ENCODE results near the gene SLC35A2.
"Not testable (repeated sequence)": the region's sequence is repeated elsewhere in the genome, so short reads cannot be mapped to it uniquely, and the experiment has no call there.

The SLC35A2 gene

DNA sequence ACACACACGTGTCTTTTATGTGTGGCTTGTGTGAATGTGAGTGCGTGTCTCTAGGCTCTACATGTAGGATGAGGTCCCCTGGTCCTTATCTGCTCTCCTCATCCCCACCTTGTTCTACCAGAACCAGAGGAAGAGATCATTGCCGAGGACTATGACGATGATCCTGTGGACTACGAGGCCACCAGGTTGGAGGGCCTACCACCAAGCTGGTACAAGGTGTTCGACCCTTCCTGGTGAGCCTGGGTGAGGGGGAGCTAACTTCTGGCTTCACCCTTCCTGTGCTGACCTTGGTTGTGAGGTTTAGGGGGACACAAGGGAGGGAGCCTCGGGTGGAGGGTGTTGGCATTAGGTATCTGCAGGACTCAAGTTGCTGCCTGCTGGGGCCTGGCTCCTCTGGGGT is 10.4 kb downstream of the SLC35A2 start:
- DNase-seq: no peak

DNA sequence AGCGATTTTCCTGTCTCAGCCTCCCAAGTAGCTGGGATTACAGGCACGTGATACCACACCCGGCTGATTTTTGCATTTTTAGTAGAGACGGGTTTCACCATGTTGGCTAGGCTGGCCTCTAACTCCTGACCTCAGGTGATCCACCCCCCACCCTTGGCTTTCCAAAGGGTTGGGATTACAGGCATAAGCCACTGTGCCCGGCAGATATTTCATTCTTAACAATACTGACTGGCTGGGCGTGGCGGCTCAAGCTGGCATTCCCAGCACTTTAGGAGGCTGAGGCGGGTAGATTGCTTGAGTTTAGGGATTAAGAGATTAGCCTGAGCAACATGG is 12.4 kb downstream of the SLC35A2 start:
- DNase-seq: no peak

DNA sequence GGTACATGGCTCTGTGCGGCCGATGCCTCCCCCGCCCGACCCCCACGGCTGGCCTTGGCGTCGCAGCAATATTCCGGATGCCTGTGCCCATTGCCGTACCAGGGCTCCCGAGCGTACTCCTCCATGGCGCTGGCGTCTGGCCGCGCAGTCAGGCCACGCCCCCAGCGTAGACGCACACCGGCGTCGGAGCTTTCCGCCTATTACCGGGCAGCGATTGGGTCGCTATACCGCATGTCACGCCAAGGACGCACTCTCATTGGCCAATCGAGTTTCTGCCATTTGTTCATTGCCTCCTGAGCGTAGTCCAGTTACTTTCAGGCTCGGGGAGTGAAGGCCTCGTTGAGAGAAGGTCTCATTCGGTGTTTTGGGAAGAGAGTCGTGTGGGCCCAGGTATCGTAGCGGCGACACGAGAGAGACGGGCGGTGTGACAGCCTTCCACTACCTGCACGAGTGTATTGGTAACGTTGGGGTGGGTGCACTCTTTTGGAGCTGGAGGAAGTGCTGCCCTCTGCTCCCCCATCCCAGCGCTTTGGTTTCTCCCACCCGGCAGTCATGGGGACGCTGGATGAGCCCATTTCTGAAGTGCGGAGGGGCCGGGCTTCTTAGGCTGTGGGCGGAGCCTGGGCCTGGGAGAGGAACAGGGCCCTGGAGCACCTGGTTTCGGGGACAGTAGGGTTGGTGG is 13.7 kb downstream of the SLC35A2 start, which contains the start of the genes PQBP1 and TIMM17B:
Gene PQBP1 (plus strand): TSS at position 306 of the 682 bp plus-strand sequence. CDS start 580 bp downstream, outside the sequence.
Gene TIMM17B (minus strand): TSS at position 144 of the 682 bp plus-strand sequence. CDS start 19 bp downstream, at position 125.
- peak; percentile 85 to 89 for DNase-seq

DNA sequence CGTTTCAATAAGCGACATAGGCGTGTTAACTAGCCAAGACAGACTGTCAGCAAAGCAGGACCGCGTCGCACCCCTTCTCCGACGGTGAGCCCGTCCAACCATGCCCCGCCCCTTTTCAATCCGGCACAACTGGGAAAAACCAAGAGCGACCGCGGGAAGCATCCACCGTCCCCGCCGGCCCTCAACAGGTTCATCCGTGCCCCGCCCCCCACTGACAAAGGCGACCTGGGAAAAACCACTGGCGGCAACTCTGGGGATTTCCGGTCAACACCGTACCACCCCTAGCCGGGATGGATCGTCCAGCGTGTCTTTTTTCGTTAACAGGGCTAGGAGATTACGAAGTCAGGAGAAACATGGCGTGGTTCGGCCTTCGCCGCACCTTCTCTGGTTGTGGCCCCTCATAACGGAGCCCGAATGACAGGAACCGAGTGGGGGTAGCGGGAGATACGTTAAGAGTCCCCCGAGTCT is 14.3 kb downstream of the SLC35A2 start:
- peak; percentile 67 to 71 for DNase-seq

DNA sequence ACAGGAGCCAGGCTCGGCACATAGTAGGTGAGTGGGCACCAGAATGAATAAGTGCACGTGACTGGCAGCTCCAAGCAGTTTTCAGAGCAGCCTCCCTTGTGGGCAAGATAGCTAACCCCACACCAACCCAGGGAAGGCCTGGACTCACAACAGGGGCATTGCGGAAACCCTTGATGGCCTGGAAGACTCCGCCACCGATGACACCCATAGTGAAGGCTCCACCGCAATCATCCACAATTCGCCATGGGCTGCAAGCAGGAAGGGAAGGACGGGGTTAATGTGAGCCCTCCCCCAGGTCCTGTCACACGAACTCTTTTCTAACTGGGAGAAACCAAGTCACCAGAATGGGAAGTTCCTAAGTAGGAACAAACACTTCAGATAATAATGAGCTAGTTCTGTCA is 14.8 kb downstream of the SLC35A2 start:
- DNase-seq: no peak

DNA sequence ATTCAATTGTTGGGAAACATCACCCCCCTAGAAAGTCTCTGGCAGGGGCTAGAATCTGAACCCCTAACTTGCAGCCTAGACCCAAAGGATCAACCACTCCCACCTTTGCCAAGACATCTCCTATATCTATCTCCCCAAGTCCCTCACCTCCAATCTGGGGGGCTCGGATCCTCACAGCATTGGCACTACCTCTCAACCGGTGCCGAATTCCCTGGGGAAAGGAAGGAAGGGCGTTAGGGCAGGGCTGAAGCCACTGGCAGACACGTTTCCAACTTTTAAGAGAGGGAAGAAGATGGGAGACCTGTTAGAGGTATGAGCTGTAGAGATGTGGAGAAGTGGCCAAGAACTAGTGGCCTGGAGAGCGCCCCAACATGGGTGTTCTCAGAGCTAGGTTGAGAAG is 16.6 kb downstream of the SLC35A2 start:
- no peak for DNase-seq

DNA sequence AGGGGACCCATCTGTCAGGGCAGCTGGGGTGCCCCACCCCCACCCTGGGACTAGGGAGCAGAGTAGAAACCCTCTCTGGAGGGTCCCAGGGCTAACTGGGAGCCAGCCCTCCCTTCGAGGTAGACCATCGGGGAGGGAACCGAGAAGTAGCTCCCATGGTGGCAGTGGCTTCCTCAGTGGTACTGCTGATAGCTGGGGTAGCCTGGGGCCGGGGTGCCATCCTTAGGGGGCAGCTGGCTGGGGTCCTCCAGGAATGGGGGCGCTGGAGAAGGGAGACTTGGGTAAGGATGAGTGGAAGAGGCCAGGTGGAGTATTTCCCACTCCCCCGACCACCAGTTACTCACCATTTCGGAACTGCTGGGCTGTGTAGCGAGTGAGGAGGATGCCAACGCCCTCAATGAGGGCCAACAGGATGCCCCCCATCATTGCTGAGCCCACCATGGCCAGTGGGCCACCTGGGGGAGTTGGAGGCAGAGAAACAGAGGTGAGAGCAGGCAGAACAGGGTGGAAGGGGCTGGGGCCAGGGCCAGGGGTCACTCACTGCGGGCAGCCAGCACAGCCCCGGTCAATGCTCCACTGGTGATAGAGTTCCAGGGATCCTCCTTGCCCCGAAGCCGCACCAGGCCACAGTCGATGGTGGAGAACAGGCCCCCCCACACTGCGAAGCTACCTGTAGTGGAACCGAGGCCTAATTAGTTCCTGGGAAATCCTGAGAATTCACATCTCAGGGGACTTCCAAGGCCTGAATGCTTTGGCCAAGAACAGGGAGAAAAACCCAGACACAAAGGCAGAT is 17.7 kb downstream of the SLC35A2 start:
- no peak for DNase-seq

DNA sequence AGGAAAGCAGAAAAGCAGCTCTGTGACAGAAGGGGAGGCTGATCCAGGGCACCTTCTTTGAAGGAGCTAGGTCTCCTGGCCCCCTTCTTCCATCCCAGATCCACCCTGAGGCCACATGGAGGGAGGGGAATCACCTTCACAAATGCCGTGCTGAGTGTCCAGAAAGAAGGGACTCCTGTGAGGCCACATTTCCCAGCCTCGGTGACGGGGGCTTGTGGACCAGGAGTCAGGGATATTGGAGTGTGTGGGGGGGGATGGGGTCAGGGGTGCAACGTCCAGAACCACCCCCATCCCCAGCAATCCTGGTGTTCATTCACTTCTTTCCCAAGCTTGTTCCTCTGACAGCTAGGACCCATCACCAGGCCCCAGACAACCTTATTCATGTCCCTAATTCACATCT is 18.6 kb downstream of the SLC35A2 start:
- DNase-seq: no peak

DNA sequence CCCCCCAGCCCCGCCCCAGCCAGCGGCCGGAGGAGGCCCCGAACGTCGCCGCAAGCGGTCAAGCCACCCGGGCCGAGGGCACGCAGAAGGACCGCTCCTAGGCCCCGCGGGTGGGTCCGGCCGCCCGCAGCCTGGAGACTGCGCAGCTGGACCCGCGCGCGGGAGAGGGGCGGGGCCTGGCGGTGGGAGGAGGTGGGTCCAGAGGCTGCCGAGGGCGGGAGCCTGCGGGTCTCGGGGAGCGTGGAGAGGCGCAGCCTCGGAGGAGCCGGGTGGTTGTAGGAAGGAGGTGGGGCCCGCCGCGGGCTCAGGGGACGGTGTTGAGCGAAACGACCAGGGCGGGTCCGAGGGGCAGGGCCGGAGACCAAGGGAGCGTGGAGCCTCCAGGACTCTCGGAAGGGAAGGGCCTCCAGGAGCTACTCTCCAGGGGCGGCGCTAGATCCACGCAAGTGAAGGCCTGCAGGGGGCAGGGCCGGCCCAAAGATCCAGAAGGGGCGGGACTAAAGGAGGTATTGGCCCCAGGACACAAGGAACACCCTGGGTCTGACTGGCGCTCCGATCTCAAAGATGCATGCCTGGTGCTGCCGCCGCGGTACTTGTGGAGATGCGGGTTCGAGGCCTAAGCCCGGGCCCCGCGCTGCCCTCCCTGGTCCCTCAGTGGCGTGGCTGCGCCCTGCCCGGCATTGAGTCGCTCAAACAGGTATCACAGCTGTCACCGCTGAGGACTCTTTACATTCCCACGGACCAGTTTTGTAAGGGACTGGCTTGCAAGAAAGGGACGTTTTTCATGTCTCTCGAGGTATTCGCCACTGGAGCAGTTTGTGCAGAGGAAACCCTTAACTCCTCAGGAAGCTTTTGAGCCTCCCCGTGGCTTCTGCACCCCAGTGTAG is 19.8 kb downstream of the SLC35A2 start:
- DNase-seq: peak; percentile 67 to 82

DNA sequence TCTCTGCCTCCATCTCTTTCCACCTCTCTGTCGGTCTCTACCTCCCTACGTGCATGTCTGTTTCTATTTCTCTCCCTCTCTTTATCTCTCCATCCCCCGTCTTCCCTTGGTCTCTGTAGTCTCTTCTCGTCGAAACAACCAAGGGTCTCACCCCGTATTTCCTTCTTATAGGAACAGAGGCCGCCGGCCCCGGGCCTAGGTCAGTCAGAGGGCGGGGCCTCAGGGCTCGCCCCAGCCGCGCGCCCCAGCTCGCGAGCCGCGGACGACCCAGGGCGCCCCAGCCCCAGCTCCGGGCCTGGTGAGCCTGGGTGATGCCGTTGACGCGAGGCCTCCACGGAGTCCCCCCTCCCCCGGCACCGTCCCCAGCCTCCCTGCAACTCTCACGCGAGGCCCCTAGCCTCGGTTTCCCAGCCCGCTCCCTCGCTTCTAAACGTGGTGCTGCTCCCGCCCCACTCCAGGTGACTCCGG is 20.5 kb downstream of the SLC35A2 start:
- DNase-seq: no peak

DNA sequence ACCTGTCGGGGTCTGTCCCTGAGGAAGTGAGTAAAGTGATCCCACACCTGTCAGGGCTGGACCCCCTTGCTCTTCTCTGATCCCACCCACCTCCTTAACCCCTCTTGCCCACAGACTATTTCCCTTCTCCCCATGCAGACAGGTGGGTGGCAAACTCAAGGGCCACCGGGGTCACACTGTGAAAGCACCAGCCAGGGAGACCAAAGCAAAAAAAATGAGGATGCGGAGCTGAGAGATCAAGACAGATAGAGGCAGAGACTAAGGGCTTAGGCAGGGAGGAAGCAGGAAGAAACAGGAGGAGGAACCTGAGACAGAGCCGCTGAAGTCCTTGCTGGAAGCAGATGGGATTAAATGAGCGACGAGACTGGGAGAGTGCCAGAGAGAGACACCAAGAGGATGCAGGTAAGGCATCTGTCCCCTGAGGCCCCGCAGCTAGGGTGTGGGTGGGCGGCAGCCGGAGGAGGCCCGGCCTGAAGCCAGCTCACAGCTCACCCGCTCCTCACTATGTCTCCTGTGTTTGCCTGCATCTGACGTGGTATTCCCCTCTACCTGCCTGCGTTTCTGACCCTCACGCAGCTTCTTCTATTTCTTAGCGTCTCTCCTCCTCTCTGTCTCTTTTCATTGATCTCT is 21.0 kb downstream of the SLC35A2 start:
- DNase-seq: no peak

DNA sequence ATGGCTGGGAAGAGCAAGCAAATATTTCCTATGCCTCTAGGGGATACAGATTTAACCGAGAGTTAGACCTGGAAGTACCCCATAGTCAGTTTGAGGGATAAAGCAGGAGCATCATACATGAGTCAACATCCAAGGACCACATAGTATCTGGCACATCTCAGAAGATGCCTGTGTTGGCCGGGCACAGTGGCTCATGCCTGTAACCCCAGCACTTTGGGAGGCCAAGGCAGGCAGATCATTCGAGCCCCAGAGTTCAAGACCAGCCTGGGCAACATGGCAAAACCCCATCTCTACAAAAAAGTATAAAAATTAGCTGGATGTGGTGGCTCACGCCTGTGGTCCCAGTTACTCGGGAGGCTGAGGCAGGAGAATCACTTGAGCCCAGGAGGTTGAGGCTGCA is 24.9 kb downstream of the SLC35A2 start:
- not testable (repeated sequence) for DNase-seq

DNA sequence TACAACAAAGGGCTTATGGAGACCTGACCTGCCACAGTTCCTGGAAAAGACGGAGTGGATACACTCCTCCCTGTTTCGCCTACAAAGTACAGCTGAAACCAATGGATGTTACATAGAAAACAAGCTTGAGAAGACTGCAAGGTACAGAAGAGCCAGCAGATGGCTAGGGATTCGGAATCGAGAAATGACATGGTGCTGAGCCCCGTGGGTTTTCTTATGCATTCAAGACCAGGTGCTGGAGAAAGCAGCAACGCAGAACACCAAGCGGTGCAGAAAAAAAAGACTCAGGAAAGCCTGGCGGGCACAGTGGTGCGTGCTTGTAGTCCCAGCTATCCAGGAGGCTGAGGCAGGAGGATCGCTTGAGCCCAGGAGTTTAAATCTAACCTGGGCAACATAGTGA is 27.7 kb downstream of the SLC35A2 start:
- DNase-seq: no peak

DNA sequence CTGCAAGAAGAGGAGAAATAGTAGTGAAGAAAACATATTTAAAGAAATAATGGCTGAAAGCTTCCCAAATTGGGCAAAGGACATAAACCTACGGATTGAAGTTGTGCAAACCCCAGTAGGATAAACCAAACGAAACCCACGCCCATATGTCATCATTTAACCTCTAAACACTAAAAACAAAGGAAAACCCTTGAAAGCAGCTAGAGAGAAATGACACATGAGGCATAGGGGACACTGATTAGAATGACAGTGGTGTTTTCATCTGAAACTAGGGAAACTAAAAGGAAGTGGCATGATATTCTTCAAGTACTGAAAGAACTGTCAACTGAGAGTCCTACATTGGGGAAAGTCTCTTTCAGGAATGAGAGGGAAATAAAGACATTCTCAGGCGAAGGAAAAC is 34.5 kb downstream of the SLC35A2 start:
- not testable (repeated sequence) for DNase-seq

DNA sequence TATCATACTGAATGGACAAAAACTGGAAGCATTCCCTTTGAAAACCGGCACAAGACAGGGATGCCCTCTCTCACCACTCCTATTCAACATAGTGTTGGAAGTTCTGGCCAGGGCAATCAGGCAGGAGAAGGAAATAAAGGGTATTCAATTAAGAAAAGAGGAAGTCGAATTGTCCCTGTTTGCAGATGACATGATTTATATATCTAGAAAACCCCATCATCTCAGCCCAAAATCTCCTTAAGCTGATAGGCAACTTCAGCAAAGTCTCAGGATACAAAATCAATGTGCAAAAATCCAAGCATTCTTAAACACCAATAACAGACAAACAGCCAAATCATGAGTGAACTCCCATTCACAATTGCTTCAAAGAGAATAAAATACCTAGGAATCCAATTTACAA is 39.4 kb downstream of the SLC35A2 start:
- DNase-seq: not testable (repeated sequence)

DNA sequence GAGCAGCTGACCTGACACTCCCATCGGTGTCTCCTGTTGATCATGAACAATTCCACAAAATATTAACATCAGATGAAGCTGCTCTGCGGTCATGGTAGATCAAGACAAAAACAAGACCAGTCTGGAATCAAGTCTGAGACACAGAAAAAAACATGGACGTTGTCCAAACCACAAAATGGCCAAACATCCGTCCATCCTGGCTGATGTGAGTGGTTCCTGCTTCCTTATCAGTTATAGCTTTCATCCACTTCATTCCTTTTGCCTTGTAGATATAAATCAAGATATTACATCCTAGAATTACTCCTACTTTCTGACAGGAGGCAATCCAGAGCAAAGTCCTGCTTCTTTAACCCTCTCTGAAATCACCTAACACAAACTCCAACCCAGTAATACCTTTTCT is 47.2 kb downstream of the SLC35A2 start:
- no peak for DNase-seq

DNA sequence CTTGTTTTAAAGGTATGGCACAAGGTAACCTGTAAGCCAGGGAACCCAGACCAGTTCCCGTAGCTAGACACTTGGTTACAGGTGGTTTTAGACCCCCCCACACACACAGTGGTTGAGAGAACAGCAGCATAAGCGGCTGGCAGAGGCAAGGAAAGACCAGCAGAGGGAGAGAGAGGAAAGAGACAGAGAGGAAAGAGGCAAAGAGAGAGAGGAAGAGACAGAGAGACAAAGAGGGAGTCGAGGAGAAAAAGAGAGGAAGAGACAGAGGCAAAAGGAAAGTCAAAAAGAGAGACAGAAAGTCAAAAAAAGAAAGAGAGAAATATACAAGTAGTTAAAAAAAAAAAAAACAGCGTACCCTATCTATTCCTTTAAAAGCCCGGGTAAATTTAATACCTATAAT is 56.5 kb downstream of the SLC35A2 start:
- DNase-seq: no peak

DNA sequence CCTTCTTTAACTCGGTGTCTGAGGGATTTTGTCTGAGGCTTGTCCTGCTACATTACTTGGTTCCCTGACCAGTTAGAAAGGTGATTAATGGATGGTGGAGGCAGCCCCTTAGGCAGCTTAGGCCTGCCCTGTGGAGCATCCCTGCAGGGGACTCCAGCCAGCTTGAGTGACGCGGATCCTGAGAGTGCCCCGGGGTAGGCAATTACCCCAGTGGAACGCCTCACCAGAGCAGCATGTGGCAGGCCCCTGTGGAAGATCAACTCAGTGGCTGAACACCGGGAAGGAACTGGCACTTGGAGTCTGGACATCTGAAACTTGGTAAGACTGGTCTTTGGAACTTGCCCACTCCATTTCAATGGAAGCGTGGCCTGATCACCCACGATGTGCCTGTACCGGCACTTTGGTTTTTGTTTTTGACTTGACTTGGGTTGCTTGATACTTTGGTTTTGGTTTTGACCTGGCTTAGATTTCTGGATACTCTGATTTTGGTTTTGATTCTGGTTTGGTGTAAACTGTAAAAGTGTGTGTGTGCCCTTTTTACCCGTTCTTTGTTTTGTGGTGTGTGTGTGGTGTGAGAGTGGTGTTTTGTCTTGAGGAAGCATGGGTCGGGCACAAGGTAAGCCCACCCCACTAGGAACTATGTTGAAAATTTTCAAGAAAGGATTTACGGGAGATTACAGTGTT is 57.2 kb downstream of the SLC35A2 start:
- not testable (repeated sequence) for DNase-seq

DNA sequence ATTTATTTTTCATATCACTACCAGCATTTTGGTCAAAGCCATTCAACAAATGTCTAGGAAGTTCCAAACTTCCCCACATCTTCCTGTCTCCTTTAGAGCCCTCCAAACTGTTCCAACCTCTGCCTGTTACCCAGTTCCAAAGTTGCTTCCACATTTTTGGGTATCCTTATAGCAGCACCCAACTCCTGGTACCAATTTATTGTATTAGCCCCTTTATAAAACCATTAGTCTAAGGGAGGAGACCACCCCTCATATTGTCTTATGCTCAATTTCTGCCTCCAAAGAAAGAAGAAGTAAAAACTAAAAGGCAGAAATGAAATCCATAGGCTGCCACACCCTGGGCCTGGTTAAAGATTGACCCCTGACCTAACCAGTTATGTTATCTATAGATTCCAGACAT is 58.0 kb downstream of the SLC35A2 start:
- DNase-seq: not testable (repeated sequence)

Data from SHP77 (cell line).